ENCODE data around the gene MOV10L1. TPM values are rescaled to one million over a fixed set of nuclear protein-coding genes. Genes with fewer than 3 reads are reported as not detected.

MOV10L1 gene
- total RNA-seq, 1 donor, result 0.36 TPM

DNA sequence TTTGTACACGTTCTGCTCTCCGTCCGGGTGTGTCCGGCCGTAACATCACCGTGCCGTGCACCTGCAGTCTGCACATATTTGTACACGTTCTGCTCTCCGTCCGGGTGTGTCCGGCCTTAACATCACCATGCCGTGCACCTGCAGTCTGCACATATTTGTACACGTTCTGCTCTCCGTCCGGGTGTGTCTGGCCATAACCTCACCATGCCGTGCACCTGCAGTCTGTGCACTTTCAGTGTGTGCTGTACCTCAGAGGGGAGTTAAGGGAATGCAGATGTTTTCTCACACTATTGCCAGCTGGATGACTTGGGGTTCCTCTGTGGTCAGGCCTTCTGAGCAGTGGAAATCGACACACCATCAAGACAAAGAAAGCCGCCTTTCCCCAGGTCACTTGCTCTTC is 35.9 kb upstream of the MOV10L1 start:
- no peak overlapping the region for H2AFZ ChIP-seq (ENCODE audit: low read length)
- H3K27me3 ChIP-seq (ENCODE audit: insufficient read depth, low read length), result peaks cover 5% of the 10 kb centered on the region
- H3K4me3 ChIP-seq (ENCODE audit: insufficient read depth, low read length), result no peak overlapping the region
- no peaks in the 10 kb centered on the region for H3K4me1 ChIP-seq (ENCODE audit: insufficient read depth, low read length)
- H3K9me3 ChIP-seq (ENCODE audit: low read depth, low read length), result peaks cover 7% of the 10 kb centered on the region
- no peak for TF ChIP-seq CTCF (IDR thresholded peaks at IDR 0.05; ENCODE audit: extremely low read depth, low read depth, low read length)
- H3K79me2 ChIP-seq (ENCODE audit: insufficient read depth, low read length), result no peaks in the 10 kb centered on the region
- H3K27ac ChIP-seq (ENCODE audit: low read depth, low read length), result no peak overlapping the region
- no peaks in the 10 kb centered on the region for H3K36me3 ChIP-seq (ENCODE audit: insufficient read depth, low read length)
- no peak overlapping the region for H3K4me2 ChIP-seq (ENCODE audit: insufficient read depth, low read length)
- no peaks in the 10 kb centered on the region for H4K20me1 ChIP-seq (ENCODE audit: insufficient read depth, low read length)
- no peak for DNase-seq (ENCODE audit: insufficient read length, low spot score, missing footprints)

GRCh38 chr22:50056214-50056972 is 33.4 kb upstream of the MOV10L1 start:
- peaks cover 7% of the 10 kb centered on the region for H3K9me3 ChIP-seq (ENCODE audit: low read depth, low read length)
- H4K20me1 ChIP-seq (ENCODE audit: insufficient read depth, low read length), result no peaks in the 10 kb centered on the region
- TF ChIP-seq CTCF (IDR thresholded peaks at IDR 0.05; ENCODE audit: extremely low read depth, low read depth, low read length), result no peak
- no peaks in the 10 kb centered on the region for H3K79me2 ChIP-seq (ENCODE audit: insufficient read depth, low read length)
- H3K4me1 ChIP-seq (ENCODE audit: insufficient read depth, low read length), result no peaks in the 10 kb centered on the region
- no peak for DNase-seq (ENCODE audit: insufficient read length, low spot score, missing footprints)
- H3K4me2 ChIP-seq (ENCODE audit: insufficient read depth, low read length), result no peak overlapping the region
- no peak overlapping the region for H3K4me3 ChIP-seq (ENCODE audit: insufficient read depth, low read length)
- H3K36me3 ChIP-seq (ENCODE audit: insufficient read depth, low read length), result no peaks in the 10 kb centered on the region
- no peak overlapping the region for H3K27ac ChIP-seq (ENCODE audit: low read depth, low read length)
- no peak overlapping the region for H2AFZ ChIP-seq (ENCODE audit: low read length)
- H3K27me3 ChIP-seq (ENCODE audit: insufficient read depth, low read length), result peaks cover 17% of the 10 kb centered on the region

DNA sequence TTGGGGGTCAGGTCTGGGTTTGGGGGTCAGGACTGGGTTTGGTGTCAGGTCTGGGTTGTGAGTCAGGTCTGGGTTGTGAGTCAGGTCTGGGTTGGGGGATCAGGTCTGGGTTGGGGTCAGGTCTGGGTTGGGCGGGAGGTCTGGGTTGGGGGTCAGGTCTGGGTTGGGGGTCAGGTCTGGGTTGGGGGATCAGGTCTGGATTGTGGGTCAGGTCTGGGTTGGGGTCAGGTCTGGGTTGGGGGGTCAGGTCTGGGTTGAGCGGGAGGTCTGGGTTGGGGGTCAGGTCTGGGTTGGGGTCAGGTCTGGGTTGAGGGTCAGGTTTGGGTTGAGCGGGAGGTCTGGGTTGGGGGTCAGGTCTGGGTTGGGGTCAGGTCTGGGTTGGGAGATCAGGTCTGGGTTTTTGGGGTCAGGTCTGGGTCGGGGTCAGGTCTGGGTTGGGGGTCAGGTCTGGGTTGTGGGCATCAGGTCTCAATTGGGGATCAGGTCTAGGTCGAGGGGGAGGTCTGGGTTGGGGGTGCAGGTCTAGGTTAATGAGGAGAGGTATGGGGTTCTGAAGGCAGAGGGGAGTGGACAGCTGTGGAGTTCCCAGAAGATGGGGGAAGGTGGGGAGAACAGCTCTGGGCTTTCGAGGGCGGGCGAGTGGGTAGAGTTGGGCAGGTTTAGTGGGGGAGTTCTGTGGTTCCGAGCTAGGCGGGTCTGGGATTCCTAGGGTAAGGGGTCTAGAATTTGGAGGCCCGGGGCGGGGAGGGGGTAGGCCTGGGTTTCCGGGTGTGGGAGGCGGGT is 32.3 kb upstream of the MOV10L1 start:
- Histone ChIP-seq H3K9me3 (ENCODE audit: low read depth, low read length) (peaks cover 7% of the 10 kb centered on the region), H3K4me3 (ENCODE audit: insufficient read depth, low read length) (no peak overlapping the region), H4K20me1 (ENCODE audit: insufficient read depth, low read length) (no peaks in the 10 kb centered on the region), H3K27me3 (ENCODE audit: insufficient read depth, low read length) (peaks cover 17% of the 10 kb centered on the region), H3K4me1 (ENCODE audit: insufficient read depth, low read length) (no peaks in the 10 kb centered on the region), H3K36me3 (ENCODE audit: insufficient read depth, low read length) (no peaks in the 10 kb centered on the region), H3K79me2 (ENCODE audit: insufficient read depth, low read length) (no peaks in the 10 kb centered on the region), H2AFZ (ENCODE audit: low read length) (no peak overlapping the region), H3K27ac (ENCODE audit: low read depth, low read length) (no peak overlapping the region), H3K4me2 (ENCODE audit: insufficient read depth, low read length) (no peak overlapping the region)
- no peak for DNase-seq (ENCODE audit: insufficient read length, low spot score, missing footprints)
- no peak for TF ChIP-seq CTCF (IDR thresholded peaks at IDR 0.05; ENCODE audit: extremely low read depth, low read depth, low read length)
